ENCODE measurements around the gene CHD2.

GRCh38 chr15:92889390-92890107 lies 10.6 kb upstream of the CHD2 start:
- no peak for TF ChIP-seq CTCF (conservative IDR thresholded peaks at IDR 0.05 in 1 of 2, IDR thresholded peaks at IDR 0.05 in 1 of 2; ENCODE audit: extremely low read depth in 1 of 2, insufficient read depth in 1 of 2, low read depth in 1 of 2, low read length in 2 of 2)
- TF ChIP-seq EZH2 (IDR thresholded peaks at IDR 0.05; ENCODE audit: borderline replicate concordance, low read length) = no peak
